ENCODE measurements around the gene SAMD4A.

The SAMD4A gene, protein sequence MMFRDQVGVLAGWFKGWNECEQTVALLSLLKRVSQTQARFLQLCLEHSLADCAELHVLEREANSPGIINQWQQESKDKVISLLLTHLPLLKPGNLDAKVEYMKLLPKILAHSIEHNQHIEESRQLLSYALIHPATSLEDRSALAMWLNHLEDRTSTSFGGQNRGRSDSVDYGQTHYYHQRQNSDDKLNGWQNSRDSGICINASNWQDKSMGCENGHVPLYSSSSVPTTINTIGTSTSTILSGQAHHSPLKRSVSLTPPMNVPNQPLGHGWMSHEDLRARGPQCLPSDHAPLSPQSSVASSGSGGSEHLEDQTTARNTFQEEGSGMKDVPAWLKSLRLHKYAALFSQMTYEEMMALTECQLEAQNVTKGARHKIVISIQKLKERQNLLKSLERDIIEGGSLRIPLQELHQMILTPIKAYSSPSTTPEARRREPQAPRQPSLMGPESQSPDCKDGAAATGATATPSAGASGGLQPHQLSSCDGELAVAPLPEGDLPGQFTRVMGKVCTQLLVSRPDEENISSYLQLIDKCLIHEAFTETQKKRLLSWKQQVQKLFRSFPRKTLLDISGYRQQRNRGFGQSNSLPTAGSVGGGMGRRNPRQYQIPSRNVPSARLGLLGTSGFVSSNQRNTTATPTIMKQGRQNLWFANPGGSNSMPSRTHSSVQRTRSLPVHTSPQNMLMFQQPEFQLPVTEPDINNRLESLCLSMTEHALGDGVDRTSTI

DNA sequence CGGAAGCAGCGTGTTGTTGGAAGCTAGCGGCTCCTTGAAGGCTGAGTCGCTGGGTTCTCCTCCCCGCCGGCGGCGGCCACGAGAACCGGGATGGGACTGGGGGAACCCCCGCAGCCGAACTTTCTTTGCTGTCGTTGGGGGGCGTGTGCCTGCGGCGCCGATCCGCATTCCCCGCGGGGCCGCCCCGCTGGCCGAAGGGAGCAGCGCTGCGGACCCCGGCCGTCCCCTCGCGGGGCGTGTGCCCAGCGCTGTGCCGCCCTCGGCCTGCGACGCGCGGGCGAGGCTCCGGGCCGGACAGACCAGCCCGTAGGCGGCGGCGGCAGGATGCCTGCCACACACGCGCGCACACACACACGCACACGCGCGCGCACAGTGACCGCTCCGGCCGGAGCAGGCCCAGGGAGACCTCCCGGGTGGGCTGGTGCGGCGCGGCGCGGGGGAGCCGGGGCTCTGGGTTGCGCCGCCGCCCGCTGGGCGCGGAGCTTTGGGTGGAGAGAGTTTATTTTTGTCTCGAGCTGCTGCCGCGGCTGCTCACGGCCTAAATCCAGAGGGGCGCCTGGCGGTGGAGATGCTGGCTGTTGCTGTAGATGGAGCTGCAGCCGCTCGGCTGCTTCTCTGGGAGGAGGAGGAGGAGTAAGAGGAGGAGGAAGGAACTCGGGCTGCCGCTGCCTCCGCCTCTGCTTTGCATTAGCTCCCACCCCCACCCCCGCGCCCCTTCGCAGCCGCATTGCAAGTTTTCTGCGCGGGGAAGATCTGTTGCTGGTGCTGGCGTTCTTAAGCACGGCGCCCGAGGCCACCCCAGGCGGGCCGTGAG, at the start of gene SAMD4A:
Gene SAMD4A (plus strand): TSS at position 719 of the 814 bp plus-strand sequence. CDS start 789 bp downstream, outside the sequence.
- no peak for DNase-seq

DNA sequence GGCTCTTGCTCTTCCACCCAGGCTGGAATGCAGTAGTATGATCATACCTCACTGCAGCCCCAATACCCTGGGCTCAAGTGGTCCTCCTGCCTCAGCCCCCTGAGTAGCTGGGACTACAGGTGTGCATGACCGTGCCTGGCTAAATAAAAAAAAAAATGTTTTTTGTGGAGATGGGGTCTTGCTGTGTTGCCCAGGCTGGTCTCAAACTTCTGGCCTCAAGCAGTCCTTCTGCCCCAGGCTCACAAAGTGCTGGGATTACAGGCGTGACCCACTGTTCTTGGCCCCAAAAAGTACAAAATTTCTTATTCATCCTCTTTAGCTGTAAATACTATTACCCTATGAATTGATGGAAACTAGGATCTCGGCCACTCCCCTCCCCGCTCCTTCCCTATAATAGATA, 42.5 kb upstream of the SAMD4A start:
- DNase-seq, result no peak

DNA sequence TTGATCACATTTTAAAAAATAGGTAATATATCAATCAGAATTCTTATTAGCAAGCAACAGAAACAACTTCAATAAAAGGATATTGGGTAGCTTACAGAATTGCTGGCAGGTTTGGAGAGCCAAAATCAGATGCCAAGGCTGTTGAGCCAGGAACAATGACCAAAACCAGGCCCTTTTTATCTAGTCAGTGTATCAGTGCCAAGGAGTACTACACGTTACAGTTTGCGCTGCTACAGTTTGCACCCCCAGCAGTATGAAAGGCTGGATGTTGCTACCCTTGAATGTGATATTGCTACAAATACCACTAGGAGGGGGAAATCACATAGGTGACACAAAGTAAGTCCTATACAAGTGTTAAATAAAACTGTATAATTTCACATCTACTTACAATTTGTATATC, 38.0 kb upstream of the SAMD4A start:
- no peak for DNase-seq

DNA sequence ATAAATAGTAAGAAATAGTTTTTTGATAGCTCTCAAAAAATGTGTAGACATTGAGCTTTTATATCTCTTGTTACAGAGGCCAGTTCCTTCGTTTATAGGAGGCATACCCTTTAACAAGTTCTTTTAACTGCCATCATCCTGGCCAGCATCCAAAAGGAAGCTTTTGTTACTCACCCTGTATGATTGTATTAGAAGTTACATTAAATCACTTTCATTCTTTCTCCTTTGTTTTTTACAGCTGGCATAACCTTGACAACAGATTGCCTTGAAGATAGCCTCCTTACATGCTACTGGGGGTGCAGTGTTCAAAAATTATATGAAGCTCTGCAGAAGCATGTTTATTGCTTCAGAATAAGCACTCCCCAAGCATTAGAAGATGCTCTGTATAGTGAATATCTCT, 37.1 kb upstream of the SAMD4A start:
- no peak for DNase-seq

DNA sequence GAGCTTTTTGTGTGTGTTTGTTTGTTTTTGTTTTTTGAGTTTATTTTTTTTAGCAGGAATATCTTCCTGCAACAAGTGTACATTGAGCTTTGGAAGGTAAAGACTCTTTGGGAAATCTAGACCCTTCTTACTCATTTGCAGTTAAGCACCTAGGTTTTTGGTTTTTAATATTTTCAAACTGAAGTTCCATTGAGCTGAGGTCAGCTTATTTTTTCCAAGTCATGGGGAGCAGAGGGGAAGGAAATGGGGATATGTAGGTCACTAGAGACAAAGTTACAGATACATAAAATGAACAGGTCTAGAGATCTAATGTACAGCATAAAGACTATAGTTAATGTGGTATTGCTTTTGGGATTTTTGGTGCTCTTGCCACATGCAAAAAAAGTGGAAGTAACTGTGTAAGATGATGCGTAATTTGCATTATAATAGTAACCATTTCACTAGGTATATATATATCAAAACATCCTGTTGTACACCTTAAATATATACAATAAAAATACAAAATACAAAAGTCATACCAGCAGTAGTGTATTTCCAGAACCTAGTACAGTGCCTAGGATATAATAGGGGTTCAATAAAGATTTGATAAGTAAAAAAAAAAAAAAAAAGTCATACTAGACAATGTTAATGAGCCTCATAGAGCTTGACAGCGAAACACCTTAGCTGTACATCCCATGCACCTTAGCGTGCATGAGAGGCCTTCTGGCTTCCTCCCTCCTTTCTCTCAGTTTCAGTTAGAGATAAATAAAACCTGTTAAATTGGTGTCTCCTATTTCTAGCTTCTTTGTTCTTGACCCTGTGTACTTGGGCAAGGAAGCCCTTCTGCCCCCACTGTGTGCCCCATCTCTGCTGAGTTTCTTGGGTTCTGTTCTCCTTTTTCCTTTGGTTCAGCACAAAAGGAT, 34.6 kb upstream of the SAMD4A start:
- DNase-seq, result no peak

DNA sequence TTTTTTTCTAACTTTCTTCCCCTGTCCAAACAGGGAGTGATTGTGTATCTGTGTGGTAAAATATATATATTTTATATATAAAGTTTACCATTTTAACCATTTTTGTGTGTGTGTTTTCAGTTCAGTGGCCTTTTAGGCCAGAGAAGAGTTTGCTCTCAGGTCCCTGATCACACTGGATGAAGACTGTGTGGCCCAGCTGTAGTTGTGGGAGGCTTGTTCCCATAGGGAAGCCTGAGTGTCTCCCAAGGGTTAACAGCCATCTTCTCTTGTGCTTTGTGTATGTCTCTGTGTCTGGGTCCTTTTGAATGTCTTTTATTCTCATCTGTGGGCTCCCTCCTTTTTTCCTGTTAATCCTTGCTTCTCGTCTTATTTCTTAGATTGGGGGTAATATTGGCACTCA, 33.8 kb upstream of the SAMD4A start:
- DNase-seq, result no peak

DNA sequence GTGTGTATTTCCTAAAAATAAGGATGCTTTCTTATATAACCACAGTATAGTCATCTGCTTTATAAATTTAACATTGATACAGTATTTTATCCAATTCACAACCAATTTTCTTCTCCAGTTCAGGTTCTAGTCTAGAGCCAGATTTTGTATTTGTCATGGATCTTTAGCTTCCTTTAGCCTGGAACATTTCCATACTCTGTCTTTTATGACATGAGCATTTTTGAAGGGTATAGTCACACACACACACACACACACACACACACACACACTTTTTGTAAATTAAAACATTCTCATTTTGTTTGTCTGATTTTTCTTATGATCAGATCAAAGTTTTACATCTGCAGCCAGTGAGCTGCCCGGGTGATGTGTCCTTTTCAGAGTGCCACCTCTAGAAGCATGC, 31.8 kb upstream of the SAMD4A start:
- DNase-seq, result no peak

DNA sequence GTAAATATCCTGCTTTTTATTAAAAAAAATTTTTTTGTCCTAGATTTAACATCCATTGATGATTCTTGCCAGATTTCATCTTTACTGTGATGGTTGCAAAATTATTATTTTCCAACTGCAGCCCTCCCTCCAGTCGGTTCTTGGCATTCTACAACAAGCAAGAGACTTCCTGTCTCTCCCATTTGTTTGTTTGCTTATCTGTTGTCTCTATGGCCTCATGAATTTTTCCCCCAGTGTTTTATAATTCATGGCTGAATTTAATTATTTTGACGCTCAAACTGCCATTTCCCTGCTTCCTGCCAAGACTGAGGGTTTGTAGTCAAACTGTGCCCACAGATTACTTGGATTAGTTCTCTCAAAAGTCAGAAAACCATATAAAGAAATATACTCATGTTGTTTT, 31.3 kb upstream of the SAMD4A start:
- DNase-seq, result no peak

DNA sequence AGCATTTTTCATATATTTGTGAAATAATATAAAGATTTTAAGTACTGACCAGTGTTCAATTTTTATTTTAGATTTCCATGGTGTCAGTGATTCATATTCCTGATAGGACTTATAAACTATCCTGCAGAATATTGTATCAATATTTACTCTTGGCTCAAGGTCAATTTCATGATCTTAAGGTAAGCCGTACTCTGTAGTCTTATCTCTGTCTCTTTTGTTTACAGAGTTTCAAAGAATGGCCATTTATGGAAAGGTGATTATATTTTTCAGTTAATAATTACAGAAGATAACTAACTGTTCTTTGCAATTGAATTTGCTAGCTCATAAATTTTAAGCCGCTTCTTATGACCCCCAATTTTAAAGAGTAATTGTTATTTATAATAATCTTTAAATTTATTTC, 29.3 kb upstream of the SAMD4A start:
- no peak for DNase-seq

DNA sequence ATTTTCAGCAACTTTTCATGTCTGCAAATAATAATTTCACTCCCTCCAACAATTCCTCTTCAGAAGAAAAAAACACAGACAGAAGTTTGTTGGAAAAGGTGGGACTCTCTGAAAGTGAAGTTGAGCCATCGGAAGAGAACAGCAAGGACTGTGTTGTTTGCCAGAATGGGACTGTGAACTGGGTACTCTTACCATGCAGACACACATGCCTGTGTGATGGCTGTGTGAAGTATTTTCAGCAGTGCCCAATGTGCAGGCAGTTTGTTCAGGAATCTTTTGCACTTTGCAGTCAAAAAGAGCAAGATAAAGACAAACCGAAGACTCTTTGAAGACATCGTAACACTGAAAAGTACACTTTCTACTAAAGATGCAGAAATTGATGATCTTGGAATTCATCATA, 28.9 kb upstream of the SAMD4A start:
- no peak for DNase-seq

DNA sequence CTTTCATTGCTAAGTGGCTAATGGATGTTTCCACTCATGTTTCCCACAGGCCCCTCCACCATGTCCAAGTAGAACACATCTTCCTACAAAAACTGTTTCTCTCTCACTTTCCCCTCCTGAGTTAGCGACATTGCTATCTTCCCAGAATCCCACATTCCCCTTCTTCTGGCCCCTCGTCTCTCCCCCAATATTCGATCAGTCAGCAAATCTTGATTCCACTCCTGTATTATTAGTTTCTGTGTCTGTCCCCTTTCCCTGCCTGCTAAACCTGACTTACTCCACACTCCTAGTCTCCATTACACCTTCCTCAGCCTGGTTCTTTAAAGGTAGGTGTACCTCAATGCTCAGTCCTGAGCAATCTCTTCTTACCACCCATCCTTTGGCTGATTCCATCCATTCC, 19.3 kb upstream of the SAMD4A start:
- no peak for DNase-seq

DNA sequence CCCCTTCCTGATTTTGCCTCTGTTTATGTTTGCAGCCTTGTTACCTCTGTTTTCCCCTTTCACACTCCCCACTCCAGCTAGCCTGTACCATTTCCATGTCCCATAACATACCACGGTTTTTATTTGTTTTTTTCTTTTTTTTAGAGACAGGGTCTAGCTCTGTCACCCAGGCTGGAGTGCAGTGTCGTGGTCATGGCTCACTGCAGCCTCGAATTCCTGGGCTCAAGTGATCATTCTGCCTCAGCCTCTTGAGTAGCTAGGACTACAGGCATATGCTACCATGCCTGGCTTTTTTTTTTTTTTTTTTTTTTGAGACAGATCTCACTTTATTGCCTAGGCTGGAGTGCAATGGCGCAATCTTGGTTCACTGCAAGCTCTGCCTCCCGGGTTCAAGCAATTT, 18.4 kb upstream of the SAMD4A start:
- DNase-seq, result no peak

DNA sequence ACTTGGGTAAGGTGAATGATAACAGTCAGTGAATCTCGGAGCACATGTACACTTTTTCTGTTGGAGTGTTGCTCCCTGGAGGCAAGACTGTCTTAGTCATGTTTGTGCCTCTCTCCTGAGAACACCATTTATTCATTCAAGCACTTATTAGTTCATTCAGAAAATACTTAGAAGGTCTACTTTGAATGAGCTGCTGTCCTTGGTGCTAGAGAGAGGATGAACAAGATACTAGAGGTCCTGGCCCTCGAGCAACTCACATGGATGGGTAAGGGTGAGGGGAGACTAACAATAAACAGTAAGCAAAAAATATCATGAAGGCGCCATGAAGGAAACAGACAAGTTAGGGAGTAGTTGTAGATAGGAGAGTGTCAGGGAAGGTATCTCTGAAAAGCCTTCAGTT, 17.1 kb upstream of the SAMD4A start:
- no peak for DNase-seq

DNA sequence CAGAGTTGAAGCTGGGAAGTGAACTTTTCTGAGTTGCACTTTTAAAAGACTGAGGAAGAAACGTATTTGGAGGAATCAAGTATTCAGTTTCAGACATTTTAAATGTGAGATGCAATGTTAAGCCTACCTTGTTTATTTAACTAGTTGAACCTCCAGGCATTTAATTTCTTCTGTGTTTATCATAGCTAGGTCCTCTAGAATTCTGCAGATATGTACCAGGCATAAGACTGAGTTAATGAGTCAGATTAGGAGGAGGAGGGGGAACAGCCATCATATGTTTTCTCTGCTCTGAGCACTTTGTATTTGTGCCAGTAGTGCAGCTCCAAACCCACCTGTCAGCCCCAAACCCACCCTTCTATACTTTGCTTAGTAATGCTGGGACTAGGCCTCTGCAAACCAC, 16.4 kb upstream of the SAMD4A start:
- no peak for DNase-seq

DNA sequence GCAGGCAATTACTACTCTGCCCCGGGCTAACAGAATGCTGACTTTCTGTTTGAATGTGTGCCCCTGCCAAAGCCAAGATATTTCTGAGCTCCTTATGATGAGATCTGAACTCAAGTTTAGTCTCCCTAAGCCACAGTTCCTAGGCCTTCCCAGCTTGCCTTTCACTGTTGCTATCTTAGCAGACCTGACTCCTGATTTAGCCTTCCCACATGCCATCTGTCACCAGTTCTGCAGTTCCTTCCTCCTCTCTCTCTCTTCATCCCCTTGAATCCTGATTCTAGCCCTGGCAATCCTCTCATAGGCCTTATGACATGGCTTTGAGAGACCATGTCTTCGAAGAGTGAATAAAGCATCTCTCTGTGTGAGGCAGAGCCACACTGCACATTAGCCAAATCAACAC, 12.5 kb upstream of the SAMD4A start:
- no peak for DNase-seq

DNA sequence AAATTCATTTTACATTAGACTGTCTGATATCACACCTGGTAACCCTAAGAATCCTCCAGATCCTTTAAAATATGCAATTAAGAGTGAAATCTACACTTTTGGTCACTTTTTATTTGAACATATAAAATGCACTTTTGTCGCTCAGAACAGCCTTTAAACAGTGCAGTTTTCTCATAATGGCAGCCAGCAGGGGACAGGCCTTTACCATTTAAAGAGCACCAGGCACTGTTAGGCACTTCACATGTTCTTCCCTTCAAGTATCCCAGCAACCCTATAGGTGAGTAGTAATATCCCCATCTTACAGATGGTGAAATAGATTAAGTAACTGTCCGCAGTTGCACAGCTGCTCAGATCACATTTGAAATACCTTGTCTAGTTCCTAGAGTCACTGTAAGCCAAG, 11.3 kb upstream of the SAMD4A start:
- DNase-seq, result no peak

DNA sequence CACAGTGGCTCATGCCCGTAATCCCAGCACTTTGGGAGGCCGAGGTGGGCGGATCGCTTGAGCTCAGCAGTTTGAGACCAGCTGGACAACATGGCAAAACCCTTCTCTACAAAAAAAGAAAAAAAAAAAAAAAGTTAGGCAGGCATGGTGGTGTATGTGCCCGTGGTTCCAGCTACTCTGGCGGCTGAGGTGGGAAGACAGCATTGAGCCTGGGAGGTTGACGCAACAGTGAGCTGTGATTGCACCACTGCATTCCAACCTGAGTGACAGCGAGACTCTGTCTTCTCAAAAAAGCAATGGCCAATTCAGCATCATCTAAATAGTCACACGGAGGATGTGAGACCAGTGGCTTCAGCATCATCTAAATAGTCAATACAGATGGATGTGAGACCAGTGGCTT, 10.4 kb upstream of the SAMD4A start:
- no peak for DNase-seq

DNA sequence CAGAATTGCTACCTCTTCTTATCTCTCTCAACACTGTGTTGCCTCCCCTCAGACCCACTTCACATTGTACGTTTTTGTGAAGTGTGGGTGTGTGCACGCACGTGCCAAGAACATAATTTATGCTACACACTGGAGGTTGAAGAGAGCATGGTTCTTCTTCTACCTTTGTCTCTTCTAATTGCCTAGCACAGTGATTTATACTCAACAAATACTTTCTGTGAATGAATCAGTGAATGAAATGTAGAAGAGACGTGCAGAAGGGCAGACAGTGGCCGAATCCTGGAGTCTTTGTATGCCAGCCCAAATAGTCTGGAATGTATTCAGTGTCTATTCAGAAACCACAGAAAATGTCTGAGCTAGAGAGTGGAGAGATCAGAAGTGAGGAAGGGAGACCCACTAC, 4.6 kb upstream of the SAMD4A start:
- DNase-seq, result no peak

DNA sequence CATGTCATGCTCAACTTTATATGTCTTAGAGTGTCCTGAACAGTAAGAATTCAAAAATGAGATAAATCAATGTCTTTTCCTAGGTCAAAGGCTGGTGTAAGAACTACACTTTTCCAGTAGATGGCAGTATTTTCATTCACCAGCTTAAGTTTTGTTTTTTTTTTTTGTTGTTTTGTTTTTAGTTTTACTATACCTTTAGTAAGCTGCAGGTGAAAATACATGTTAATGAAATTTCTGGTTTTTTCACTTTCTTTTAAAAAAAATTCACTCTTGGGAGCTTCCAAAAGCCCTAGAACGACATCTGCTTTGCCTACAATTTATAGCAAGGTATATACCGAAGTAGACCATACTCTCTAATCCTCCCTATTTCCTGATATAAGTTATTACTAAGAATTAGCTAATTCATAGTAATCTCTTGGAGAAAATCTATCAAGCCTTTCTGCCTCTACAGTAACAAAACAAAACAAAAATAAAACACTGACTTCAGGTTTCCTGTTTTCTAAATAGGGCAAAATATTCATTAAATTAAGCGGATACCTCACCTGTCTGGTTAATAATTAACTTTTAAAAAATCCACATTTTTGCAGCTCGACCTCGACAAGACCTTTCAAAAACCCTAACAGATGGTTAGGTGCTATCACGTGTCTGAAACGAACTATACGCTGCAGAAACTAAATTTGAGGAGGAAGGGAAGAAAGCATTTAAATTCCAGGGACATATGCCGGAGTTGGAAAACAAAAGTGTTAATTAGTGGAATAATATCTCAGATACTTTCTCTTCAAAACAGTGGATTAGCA, 2.7 kb upstream of the SAMD4A start:
- DNase-seq, result peak; percentile 27

DNA sequence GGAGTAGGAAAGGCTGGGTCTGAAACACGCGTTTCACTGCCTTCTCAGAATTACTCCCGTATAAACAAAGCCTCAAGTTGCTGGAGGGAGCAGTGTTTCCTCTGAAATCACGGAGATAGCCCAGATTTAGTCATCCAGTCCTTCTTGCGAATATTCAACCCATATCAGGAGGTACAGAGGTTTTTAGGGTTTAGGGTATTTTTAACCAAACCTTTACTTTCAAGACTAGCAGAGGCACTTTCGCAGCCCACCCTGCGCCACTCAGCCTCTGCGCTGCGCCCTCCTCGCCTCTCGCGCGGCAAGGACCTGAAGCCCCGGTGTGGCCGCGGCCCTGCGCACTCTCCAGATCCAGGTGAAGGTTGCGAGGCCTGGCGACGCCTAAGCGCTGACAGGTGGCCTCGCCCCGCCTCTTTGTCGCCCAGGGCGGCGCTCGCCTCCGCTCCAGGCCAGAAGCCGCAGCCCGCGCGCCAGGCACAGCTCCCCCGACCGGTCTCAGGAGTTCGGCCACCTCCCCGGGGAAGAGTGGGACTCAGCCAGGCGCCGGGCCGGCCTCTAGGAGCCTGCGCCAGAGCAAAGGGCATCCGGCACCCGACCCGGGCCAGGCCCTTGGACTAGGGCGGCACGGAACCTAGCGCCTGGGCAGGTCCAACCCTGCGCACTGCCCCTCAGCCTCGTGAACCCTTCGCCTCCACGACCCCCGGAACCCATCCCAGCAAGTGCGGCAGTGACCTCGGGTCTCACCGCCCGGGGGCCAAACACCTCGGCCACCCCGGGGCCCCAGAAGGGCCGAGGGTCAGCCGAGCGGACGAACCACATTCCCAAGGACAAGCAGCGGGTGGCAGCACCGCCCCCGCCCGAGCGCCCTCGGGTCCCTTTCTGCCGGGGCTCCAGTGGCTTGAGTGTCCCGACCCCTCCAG, 1.8 kb upstream of the SAMD4A start:
- no peak for DNase-seq

Data from GF-D8 (cell line).